Measurements from ENCODE around the gene EMILIN3.

EMILIN3 gene

DNA sequence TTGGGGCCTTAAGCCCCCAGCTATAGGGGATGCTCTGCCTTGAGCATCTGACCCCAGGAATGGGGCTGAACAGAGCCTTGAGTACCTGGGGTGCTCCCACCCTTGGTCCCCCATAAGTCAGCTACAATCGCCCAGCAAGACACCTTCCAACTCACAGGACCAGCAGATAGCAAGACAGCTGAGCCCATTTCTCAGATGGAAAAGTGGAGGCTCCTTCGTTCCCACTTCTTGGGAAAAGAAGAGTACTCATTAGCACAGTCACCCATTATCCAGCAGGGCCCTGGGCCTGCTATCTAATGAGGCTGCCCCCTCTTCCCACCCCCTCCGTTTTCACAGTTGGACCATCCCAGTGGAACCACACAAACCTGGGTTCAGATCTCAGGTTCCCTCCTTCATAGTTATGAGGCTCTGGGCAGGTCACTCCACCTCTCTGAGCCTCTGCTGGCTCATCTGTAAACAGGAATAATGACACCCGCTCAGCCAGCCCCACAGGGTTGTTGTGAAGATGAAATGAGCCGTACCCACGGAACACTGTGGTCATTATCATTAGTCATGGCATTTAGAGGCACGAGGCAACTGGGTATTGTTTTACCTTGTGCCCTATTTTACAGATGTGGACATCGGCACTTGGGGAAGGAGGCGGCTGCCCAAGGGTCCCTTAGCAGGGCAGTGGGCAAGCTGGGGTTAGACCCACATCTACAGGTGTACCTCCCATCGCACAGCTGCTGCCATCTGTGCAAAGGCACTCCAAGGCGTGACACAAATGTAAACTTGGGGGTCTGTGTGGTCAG lies 21.5 kb downstream of the EMILIN3 start:
- no peak for DNase-seq

DNA sequence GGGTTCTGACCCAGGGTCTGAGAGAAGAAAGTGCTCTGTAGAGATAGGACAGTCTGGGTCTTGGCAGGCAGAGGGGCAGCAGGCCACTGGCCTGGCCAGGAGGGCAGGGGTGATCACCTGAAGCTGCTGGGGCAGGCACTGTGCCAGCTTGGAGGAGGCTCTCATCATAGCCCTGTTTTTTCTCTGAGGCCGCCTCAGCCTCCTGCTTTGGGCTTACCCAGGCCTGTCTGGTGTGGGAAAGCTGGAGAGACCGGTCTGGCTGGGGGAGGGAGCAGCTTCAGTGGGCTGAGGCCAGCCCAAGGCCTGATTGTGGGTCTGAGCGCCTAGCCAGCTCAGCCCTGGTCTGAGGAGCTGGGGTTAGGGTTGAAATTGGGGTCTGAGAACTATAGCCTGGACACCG lies 22.1 kb downstream of the EMILIN3 start:
- no peak for DNase-seq

DNA sequence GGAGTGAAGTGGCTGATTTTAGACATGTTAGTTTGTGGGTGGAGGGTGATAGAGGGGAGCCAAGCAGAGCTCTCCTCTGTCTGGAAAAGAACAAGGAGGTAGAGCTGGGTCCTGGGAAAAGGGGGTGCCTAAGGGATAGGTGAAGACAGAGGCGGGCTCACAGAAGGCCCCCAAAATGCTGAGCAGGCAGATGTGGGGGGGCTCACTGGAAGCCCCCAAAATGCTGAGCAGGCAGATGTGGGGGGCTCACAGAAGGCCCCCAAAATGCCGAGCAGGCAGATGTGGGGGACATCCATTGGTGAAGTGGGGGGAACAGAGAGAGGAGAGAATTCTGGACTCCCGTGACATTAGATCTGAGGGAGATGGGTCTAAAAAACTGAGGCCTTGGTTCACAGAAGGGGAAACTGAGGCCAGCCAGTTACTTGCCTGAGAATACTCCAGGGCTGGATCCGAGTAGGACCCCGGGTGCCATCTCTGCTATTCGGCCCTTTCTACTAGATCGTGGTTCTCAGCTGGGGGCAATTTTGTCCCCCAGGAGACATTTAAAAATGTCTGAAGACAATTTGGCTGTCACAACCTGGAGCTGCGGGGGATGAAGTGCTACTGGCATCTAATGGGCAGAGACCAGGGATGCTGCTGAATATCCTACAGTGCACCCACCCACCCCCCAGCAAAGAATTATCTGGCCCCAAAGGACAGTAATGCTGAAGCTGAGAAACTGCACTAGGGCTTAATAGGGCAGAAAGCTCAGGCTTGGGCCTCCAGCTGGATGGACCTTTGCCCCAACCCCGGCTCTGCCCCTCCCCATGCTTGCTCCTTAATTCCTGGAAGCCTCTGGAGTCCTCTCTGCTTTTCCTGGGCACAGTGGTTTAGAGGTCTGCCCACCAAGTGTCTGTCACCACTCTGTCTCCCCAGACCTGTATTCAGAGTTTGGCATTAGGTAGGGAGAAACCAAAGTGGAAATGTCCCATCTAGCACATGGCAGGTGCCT lies 23.8 kb downstream of the EMILIN3 start:
- no peak for DNase-seq

DNA sequence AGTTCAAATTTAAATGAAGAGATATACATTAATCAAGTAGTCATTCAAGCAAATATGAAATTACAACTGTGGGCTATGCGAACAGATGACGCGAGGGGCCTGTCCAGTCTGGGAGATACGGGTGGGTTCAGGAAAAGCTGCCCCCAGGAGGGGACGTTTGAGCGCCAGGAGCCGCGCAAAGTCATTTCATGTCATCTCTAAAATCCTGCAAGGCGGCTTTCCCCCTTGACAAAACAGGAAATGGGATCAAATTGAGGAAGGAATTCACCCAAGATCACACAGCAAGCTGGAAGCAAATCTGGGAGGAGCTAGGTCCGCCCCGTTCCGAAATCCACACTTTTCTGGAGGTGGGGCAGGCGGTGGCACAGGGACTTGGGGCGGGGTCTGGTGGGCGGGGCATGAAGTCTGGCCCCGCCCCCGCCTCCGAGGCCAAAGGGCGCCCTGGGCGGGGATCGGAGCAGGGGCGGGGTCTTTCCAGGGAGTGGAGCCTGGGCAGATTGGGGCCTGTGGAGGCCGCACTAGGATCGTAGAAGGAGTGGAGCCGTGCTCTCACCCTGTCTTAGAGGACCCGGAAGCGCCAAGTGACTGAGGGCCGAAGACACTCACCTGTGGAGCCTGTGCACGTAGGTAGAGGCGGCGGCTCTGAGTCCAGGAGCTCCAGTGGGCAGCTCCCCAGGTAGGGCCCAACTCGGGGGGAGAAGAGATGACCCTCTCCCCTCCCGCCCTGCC lies 26.1 kb downstream of the EMILIN3 start, which contains the start of gene LPIN3:
Gene LPIN3 (plus strand): TSS at position 495 of the 729 bp plus-strand sequence. CDS start 4,983 bp downstream, outside the sequence.
- DNase-seq, result no peak

DNA sequence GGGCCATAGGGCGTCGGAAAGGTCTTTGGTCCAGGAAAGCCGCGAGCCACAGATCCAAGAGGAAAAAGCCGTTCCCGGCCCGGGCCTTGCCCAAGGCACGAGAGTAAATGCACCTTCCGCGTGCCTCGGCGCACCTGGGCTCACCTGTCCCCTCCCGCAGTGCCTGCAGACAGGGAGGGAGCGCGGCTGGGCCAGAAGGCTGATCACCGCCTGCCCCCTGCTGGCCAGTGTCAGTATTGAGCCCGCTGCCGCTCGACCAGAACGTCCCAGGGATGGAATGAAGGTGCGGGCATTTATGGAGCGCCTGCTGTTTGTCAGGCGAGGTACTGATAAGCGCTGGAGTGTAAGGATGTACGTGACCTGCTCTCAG lies 26.7 kb downstream of the EMILIN3 start:
- no peak for DNase-seq

DNA sequence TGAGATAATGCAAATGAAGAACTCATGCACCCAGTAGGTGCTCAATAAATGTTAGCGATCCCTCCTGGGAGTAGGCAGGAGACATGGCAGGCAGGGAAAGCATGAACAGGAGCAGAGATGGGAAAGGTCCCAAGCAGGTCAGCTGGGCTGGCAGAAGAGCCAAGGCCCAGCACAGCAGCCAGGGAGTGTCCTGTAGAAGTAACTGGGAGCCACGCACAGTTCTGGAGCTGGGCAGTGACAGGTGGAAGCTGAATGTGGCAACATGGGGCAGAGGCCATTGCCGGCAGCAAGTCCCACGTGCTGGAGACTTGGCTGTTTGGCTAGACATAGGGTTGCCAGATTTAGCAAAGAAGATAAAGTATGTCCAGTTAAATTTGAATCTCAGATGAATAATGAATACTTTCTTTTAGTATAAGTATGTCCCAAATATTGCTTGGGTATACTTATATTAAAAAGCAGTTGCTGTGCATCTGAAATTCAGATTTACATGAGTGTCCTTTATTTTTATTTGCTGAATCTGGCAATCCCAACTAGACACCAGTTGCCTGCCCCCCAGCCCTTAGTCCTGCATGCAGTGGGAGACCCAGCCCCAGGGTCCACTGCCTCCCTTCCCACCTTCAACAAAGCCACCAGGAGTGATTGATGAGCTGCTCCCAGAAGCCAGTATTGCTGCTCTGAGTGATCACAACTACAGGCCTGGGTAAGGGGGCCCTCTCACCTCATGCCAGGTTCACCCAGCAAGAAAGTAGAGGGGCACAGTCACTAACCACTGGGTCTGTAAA lies 29.7 kb downstream of the EMILIN3 start:
- no peak for DNase-seq

DNA sequence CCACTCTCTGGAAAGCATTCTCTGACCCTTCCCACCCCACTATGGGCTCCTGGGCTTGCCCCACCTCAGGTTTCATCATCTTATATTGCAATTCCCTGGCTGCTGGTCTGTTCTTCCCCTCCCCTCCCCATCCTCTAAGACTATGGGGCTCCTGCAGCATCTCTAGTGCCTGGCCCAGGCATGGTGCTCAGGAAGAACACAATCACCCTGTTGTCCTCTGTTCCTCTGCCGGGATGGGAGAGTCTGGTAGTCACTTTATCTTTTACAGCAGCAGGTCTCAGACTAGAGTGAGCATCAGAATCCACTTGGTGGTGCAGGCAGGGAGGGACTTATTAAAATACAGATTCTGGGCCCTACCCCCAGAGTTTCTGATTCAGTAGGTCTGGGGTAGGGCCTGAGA lies 31.0 kb downstream of the EMILIN3 start:
- no peak for DNase-seq

DNA sequence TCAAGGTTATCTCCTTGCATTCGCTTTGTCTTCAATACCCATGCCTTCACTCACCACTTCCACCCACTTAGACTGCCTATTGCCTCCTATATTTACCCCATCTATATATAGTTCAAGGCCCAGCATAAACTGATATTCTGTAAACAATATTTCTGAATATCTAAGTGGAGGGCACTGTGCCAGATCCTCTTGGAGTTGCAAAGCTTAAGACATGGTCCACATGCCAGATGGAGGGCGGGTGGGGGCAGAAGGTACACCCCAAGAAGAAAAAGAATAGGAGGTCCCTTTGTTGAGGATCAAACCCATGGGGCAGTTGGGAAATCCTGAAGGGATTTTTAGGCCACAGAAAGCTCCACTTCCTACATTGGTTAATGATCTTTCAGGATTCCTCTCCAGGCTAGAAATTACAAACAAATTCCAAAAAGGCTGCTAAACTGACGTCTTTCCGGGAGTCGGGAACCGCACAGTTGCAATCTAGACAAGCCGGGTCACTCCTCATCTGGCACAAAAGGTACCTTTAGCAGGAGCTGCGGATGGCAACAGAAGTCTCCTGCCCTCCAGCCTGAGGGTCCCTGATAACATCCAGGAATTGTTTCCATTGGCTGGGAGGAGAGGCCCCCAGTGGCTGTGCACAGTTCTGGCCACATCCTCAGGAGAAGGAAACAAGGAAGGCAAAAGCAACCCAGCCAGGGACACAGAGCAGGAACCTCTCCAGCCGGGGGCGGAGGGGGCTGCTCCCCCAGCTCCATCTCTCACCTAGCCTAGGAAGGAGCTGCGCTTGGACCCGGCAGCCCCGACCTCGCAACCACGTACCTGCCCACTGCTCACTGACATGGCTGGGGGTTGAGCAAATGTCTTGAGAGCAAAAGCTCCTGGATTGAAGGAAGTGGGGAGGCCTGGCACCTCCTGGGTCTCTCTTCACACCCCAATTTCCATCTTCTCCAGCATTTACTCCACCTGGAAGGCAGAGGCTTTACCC lies 31.9 kb downstream of the EMILIN3 start:
- no peak for DNase-seq

DNA sequence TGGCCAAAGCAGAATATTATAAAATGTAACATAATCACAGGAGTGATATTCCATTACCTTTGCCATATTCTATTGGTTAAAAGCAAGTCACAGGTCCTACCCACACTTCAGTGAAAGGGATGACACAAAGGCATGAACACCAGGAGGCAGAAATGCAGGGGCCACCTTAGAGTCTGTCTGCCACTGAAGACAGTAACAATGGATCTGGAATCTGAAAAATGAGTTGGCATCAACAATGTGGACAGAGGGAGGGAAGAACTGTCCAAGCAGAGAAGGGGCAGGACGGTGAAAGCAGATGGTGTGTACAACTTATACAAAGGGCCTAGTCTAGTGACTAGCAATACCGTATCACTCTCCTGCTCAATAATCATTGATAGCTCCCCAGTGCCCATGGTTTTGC lies 32.6 kb downstream of the EMILIN3 start:
- no peak for DNase-seq

DNA sequence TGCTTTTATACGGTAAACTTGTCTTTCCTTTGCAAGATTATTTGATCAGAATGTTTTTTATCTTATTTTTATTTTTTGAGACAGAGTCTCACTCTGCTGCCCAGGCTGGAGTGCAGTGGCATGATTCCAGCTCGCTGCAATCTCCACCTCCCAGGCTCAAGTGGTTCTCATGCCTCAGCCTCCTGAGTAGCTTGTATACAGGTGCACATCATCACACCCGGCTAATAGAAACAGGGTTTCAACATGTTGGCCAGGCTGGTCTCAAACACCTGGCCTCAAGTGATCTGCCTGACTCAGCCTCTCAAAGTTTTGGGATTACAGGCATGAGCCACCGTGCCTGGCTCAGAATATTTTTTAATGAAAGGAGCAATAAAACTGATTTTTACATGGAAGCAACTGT lies 34.9 kb downstream of the EMILIN3 start:
- DNase-seq, result no peak

DNA sequence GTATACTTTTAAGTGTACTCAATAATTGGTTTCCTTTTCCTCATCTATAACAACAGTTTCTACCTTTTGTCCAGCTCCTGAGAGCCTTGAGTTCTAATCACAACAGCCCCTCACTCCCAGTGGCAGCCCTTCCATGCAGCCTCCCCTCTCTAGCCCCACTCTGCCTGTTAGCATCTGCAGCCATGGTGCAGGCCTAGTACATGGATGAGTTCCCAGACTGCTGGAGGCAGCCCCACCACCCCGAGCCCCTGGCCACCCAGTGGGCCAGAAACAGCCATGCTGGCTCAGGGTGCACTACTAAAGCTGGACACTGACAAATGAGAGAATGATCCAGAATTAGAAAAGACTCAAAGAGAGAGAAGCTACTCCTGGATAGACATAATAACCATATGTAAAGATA lies 35.7 kb downstream of the EMILIN3 start:
- DNase-seq, result no peak

DNA sequence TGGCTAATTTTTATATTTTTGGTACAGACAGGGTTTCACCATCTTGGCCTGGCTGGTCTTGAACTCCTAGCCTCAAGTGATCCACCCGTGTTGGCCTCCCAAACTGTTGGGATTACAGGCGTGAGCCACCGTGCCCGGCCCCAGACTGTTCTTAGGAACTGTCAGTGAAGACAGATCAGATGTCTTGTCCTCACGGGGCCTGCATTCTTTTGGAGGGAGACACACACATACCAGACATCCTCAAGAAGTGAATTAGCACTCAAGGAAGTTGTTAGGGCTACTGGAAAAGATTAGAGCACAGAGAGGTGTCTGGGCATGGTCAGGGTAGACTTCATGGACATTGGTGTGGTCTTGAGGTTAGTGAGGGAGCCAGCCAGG lies 36.3 kb downstream of the EMILIN3 start:
- DNase-seq, result no peak

DNA sequence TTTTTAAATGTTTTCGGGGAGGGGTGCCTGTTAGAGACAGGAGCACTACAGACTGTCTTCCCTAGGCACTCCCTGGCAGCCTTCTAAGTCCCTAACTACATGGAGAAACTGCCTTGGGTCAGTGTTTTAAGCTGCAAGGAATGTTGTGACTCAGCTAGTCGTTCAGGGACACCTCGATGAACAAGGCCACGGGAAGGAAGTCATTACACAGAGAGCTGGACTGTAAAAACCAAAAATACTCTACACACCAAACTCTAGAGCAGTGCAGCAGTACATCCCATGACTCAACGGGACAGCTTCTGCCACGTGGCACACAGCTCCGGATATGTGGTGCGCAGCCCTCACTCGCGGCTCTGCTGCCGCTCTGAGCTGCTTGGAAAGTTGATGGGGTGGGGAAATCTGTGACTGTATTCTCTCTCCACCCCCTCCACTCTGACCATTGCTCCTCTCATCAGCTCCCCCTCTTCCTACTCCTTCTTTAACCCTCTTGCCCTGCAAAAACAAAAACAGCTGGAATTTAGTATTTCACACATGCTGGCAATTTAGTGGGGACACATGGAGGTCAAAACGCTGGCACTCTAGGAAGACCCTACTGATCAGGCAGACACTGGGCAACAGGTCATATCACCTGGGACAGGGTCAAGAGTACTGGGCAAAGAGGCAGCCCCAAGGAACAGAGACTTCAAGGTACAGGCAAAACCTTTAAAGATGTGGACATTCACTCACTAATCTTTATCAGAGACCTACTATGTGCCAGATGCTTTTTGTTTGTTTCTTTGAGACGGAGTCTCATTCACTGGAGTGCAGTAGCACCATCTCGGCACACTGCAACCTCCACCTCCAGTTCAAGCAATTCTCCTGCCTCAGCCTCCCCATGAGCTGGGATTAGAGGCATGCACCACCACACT lies 36.9 kb downstream of the EMILIN3 start:
- peak; percentile 60 for DNase-seq

DNA sequence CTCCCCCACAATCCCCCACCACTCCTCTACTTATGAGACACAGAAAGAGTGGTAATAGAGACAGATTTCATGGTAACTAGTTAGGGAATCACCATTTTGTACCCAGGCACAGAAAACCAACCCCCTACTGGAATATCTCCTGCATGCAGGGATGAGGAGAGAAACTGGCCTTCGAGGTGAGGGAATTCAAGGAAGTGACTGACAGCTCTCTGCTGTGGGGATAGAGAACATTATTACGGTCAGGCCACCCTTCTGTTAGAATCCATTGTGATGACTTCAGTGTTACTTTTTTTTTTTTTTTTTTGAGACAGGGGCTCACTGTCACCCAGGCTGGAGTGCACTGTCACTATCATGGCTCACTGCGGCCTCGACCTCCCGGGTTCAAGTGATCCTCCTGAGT lies 39.4 kb downstream of the EMILIN3 start:
- no peak for DNase-seq

DNA sequence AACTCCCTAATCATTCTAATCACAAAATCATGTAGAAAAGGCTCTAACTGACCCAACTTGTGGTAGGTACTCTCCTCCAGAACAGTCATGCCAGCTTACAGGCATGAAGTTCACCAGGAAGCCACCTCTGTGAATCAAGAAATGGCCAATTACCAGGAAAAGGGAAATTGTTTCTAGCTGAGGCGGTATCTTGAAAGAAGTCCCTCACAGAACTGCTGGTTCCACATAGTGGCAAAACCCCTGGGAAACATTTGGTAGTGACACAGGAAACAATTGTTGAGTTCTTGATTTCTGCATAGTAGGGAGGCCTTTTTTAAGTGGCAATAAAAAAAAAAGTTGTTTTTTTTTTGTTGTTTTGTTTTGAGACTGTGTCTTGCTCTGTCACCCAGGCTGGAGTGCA lies 45.6 kb downstream of the EMILIN3 start:
- peak; percentile 24 for DNase-seq

DNA sequence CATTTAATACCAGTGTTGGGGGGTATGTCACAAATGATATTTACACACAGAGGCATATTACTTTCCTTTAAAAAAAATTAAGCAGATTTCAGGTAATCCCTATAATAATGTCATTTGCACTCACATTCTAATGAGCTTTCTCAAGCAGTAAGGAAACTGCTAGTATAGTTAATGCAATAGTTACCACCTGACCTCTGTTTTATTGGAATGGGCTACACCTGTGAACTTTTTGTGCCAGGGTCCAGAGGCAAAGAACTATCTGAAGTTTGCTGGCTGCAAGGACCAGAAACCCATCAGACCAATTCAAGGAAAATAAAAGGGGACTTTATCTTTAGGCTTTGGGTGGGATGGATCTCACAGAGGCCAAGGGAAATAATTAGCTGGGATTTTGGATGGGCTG lies 46.2 kb downstream of the EMILIN3 start:
- no peak for DNase-seq

DNA sequence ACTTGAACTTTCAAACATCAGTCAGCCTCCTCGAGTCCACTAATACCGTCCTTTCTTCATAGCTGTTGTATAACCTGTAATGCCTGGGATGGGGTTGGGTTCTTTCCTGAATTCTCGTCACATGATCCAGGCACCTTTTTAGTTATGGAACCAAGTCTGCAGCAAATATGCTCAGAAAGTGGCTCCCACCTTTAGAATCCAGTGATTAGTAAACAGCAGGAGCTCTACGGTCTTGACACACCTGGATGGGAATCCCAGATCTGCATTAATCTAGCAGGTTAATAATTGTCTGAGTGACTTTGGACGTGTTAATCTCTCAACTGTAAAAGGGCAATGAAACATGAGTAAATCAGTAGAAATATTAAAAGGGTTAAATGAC lies 48.4 kb downstream of the EMILIN3 start:
- DNase-seq, result no peak

DNA sequence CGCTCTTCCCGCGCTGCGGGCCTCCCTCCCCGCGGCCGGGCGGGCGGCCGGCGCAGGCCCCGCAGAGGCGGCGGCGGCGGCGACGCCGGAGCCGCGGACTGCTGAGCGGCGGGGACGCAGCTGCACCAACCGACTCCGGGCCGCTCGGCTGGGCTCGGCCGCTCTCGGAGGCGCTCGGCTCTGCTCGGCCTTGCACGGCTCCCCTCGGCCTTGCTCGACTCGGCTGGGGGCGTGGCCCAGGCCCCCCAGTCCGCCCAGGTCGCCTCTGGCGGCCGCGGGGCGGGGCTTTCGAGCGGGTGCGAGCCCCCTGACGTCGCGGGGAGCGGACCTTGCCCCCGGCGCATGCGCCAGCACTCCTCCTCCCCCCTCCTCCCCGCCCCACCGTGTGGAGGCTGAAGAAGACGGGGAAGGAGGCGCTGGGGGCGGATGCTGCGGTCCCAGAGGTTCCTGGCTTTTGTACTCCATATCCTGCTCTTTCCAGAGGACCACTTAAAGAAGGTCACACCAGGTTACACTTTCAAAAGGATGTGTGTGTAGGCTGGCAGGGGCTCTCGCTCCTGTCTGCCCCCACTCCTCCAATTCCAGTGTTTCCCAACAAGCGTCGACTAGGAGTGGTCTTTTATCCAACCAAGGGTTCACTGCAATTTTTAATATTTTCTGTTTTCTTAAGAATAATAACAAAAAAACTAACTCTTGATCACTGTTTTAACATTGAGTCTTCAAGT lies 48.9 kb downstream of the EMILIN3 start, which contains the start of gene ZHX3:
Gene ZHX3 (minus strand): TSS at position 186 of the 725 bp plus-strand sequence. CDS start 112,815 bp downstream, outside the sequence.
- DNase-seq, result peak; percentile 86
